SK-N-MC (cell line): ENCODE measurements around the gene ZNF335.

Experiments used
- EZH2 ChIP-seq: fragments of 200-600 bp; sonication (generic); IDR thresholded peaks from one replicate; pipeline ENCODE4 v1.6.1; 2017; ENCODE audit warnings: antibody characterized with exemption
- FOXP2 ChIP-seq: optimal IDR thresholded peaks from 2 replicates; pipeline ENCODE3; 2011; ENCODE audit warnings: mild to moderate bottlenecking, moderate library complexity; ENCODE audit not compliant: insufficient read depth; ENCODE audit errors: extremely low read length, control extremely low read depth
- POLR2AphosphoS5 ChIP-seq: IDR thresholded peaks from 2 replicates; pipeline ENCODE4 v1.6.1; 2012; ENCODE audit warnings: mild to moderate bottlenecking, low read depth, low read length, borderline replicate concordance

GRCh38 chr20:45952861-45953260, 19.1 kb downstream of the ZNF335 start:
- TF ChIP-seq POLR2AphosphoS5 (no peak), EZH2 (no peak), FOXP2 (no peak)
